RWPE2 (cell line): ENCODE measurements around the gene CEP20.
A peak's percentile ranks its signal among the peaks of the same experiment; 100 is the strongest.

ENCODE experiments used
- ATAC-seq: fragments of 200-7000 bp; cut with Tn5 transposase; 3 replicates; pipeline ENCODE4 v1.9.1; 2021; ENCODE audit warnings: low read depth
- DNase-seq: peaks from one replicate; pipeline ENCODE4 v3.0.0-alpha.2; 2020; ENCODE audit warnings: low spot score
- H3K27ac ChIP-seq: fragments of 450-650 bp; 2 replicates; pipeline ENCODE4 v1.5.1; 2017; ENCODE audit warnings: mild to moderate bottlenecking; ENCODE audit not compliant: poor library complexity, severe bottlenecking
- H3K27me3 ChIP-seq: fragments of 250-450 bp; sonication (Bioruptor Pico); 2 replicates; pipeline ENCODE4 v1.5.1; 2021; ENCODE audit warnings: mild to moderate bottlenecking, moderate library complexity; ENCODE audit not compliant: insufficient read depth, poor library complexity, severe bottlenecking
- H3K36me3 ChIP-seq: fragments of 250-450 bp; sonication (Bioruptor Pico); 2 replicates; pipeline ENCODE4 v1.5.1; 2020; ENCODE audit warnings: low read depth, mild to moderate bottlenecking, moderate library complexity
- H3K4me1 ChIP-seq: fragments of 250-450 bp; sonication (Bioruptor Pico); 2 replicates; pipeline ENCODE4 v1.5.1; 2021; ENCODE audit warnings: mild to moderate bottlenecking, moderate library complexity; ENCODE audit not compliant: insufficient read depth, poor library complexity, severe bottlenecking
- H3K4me3 ChIP-seq: fragments of 250-450 bp; sonication (Bioruptor Pico); 2 replicates; pipeline ENCODE4 v1.5.1; 2021; ENCODE audit warnings: mild to moderate bottlenecking, moderate library complexity; ENCODE audit not compliant: severe bottlenecking
- H3K9me3 ChIP-seq: fragments of 250-450 bp; sonication (Bioruptor Pico); 2 replicates; pipeline ENCODE4 v1.5.1; 2021; ENCODE audit warnings: mild to moderate bottlenecking, moderate library complexity; ENCODE audit not compliant: severe bottlenecking
- TF ChIP-seq, protein P1 (sequence below): fragments of 450-650 bp; IDR thresholded peaks from one replicate; pipeline ENCODE4 v1.5.1; 2017; ENCODE audit warnings: mild to moderate bottlenecking, moderate library complexity; ENCODE audit not compliant: poor library complexity, severe bottlenecking

CEP20 gene

DNA sequence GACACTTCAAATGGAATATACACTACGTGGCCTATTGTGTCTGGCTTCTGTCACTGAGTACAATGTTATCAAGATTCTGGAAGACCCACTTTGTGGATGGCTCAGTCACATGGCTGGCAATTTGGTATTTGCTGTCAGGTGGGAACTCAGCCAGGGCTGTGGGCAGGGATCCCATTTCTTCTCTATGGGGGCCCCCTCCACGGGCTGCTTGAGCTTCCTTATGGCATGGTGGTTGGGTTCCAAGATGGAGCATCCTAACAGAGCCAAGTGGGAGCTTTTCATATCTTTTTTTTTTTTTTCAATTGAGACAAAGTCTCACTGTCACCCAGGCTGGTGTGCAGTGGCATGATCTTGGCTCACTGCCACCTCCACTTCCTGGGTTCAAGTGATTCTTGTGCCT, 18.0 kb upstream of the CEP20 start:
- DNase-seq: no peak
- Histone ChIP-seq H3K4me1 (peaks cover 1% of the 10 kb centered on the region), H3K9me3 (no peaks in the 10 kb centered on the region), H3K27ac (no peak overlapping the region), H3K27me3 (no peaks in the 10 kb centered on the region), H3K4me3 (no peak overlapping the region), H3K36me3 (no peaks in the 10 kb centered on the region)
- no peak for ATAC-seq
- TF ChIP-seq, protein P1, sequence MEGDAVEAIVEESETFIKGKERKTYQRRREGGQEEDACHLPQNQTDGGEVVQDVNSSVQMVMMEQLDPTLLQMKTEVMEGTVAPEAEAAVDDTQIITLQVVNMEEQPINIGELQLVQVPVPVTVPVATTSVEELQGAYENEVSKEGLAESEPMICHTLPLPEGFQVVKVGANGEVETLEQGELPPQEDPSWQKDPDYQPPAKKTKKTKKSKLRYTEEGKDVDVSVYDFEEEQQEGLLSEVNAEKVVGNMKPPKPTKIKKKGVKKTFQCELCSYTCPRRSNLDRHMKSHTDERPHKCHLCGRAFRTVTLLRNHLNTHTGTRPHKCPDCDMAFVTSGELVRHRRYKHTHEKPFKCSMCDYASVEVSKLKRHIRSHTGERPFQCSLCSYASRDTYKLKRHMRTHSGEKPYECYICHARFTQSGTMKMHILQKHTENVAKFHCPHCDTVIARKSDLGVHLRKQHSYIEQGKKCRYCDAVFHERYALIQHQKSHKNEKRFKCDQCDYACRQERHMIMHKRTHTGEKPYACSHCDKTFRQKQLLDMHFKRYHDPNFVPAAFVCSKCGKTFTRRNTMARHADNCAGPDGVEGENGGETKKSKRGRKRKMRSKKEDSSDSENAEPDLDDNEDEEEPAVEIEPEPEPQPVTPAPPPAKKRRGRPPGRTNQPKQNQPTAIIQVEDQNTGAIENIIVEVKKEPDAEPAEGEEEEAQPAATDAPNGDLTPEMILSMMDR: no peak

DNA sequence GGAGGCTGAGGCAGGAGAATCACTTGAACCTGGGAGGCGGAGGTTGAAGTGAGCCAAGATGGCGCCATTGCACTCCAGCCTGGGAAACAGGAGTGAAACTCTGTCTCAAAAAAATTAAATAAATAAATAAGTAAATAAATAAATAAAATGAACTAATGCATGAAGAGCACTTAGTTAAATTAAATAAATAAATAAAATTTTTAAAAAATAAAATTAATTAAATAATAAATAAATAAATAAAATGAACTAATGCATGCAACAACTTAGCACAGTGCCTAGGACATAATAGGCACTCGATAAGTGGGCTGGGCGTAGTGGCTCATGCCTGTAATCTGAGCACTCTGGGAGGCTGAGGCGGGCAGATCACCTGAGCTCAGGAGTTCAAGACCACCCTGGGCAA, 15.6 kb upstream of the CEP20 start:
- Histone ChIP-seq H3K9me3 (no peaks in the 10 kb centered on the region), H3K4me1 (peaks cover 21% of the 10 kb centered on the region), H3K36me3 (no peaks in the 10 kb centered on the region), H3K4me3 (no peak overlapping the region), H3K27ac (no peak overlapping the region), H3K27me3 (no peaks in the 10 kb centered on the region)
- TF ChIP-seq, protein P1: no peak
- ATAC-seq (no peak), DNase-seq (no peak)

DNA sequence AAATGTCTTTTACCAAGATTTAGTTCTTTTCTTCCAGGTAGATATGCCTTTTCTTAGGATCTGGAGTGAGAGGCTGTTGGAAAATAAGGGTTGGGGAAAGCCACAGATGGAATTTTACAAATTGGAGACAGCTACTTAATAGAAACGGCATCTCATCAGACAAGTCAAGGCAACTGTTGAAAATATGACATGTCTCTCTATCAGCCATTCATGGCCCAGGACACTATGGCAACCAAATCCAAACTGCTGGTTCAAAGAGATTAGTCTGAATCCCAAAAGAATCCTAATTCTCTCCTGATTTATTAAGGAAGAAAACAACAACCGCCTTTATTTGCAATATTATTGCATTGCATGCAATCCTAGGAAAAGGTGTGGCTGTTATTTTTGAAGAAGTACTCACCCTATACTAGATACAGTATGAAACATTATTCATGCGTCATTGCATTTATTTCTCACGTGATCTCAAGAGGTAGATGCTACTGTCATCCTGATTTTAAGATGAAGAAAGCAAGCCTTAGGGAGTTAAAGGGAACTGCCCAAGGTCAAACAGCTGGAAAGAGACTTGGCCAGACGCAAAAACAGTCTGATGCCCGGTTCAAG, 12.6 kb upstream of the CEP20 start:
- TF ChIP-seq, protein P1: no peak
- H3K4me3 ChIP-seq: no peak overlapping the region
- no peaks in the 10 kb centered on the region for H3K27me3 ChIP-seq
- peak; percentile 33 for ATAC-seq
- DNase-seq: no peak
- no peaks in the 10 kb centered on the region for H3K36me3 ChIP-seq
- peak overlapping the region; percentile 80 for H3K27ac ChIP-seq
- no peaks in the 10 kb centered on the region for H3K9me3 ChIP-seq
- peaks cover 26% of the 10 kb centered on the region for H3K4me1 ChIP-seq

DNA sequence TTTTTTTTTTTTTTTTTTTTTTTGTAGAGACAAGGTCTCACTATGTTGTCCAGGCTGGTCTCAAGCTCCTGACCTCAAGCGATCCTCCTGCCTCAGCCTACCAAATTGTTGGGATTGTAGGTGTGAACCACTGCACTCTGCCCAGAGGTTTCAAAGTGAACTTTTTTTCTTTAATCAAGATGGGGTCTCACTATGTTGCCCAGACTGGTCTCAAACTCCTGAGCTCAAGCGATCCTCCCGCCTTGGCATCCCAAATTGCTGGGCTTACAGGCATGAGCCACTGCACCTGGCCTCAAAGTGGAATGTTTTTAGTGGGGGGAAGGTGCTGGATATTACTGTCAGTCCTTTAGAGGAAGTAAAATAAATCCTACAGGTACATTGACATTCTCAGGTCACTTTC, 12.0 kb upstream of the CEP20 start:
- peak overlapping the region; percentile 80 for H3K27ac ChIP-seq

More for the DNA sequence above, 12.0 kb upstream of the CEP20 start:
- no peak for ATAC-seq
- Histone ChIP-seq H3K4me3 (no peak overlapping the region), H3K9me3 (no peaks in the 10 kb centered on the region), H3K36me3 (no peaks in the 10 kb centered on the region), H3K4me1 (peaks cover 26% of the 10 kb centered on the region), H3K27me3 (no peaks in the 10 kb centered on the region)
- TF ChIP-seq, protein P1: no peak
- no peak for DNase-seq
